GM18868 (cell line): ENCODE measurements around the gene CCDC15.
"Not testable (repeated sequence)": the region's sequence is repeated elsewhere in the genome, so short reads cannot be mapped to it uniquely, and the experiment has no call there.

Source experiments
- ATAC-seq: cut with Tn5 transposase; IDR thresholded peaks from one replicate; pipeline ENCODE4 v1.9.1; 2021; ENCODE audit warnings: mild to moderate bottlenecking, moderate library complexity; ENCODE audit not compliant: unreplicated experiment

The CCDC15 gene

GRCh38 chr11:124938970-124939369 lies 15.0 kb upstream of the CCDC15 start:
- ATAC-seq, result no peak

GRCh38 chr11:124941703-124942102 lies 12.3 kb upstream of the CCDC15 start:
- ATAC-seq, result no peak

- no peak for ATAC-seq
Measured at GRCh38 chr11:124942466-124943253, 11.3 kb upstream of the CCDC15 start.

GRCh38 chr11:124943254-124943616 lies 10.8 kb upstream of the CCDC15 start:
- ATAC-seq, result no peak

GRCh38 chr11:124943741-124944140 lies 10.3 kb upstream of the CCDC15 start:
- no peak for ATAC-seq

GRCh38 chr11:124944565-124944964 lies 9.4 kb upstream of the CCDC15 start:
- ATAC-seq, result no peak

- ATAC-seq, result no peak
Measured at GRCh38 chr11:124945826-124946225, 8.2 kb upstream of the CCDC15 start.

GRCh38 chr11:124946735-124947141 lies 7.3 kb upstream of the CCDC15 start:
- no peak for ATAC-seq

- no peak for ATAC-seq
Measured at GRCh38 chr11:124950601-124951330, 3.2 kb upstream of the CCDC15 start.

- no peak for ATAC-seq
Measured at GRCh38 chr11:124951341-124951740, 2.7 kb upstream of the CCDC15 start.

GRCh38 chr11:124954590-124954955 lies 571 bp downstream of the CCDC15 start:
- ATAC-seq, result no peak

GRCh38 chr11:124955035-124955434 lies 1.0 kb downstream of the CCDC15 start:
- no peak for ATAC-seq

GRCh38 chr11:124961972-124962609 lies 8.1 kb downstream of the CCDC15 start:
- peak; percentile 95 for ATAC-seq

- not testable (repeated sequence) for ATAC-seq
Measured at GRCh38 chr11:124968197-124968596, 14.2 kb downstream of the CCDC15 start.

GRCh38 chr11:124970925-124971324 lies 16.9 kb downstream of the CCDC15 start:
- ATAC-seq, result no peak

- no peak for ATAC-seq
Measured at GRCh38 chr11:124971810-124972209, 17.8 kb downstream of the CCDC15 start.

- no peak for ATAC-seq
Measured at GRCh38 chr11:124976531-124976930, 22.5 kb downstream of the CCDC15 start.

- ATAC-seq, result no peak
Measured at GRCh38 chr11:124977006-124977405, 23.0 kb downstream of the CCDC15 start.

- no peak for ATAC-seq
Measured at GRCh38 chr11:124978316-124978715, 24.3 kb downstream of the CCDC15 start.

GRCh38 chr11:124982043-124982442 lies 28.0 kb downstream of the CCDC15 start:
- ATAC-seq, result no peak

- ATAC-seq, result no peak
Measured at GRCh38 chr11:124983674-124984511, 29.9 kb downstream of the CCDC15 start.
